SK-N-MC (cell line): ENCODE results near the gene CHRND.

Experiments used
- DNase-seq: peaks from one replicate; pipeline ENCODE4 v3.0.0-alpha.2; 2011; ENCODE audit warnings: low read depth, low spot score
- H3K27ac ChIP-seq: fragments of 200-600 bp; sonication (generic); 2 replicates; pipeline ENCODE4 v1.5.1; 2016; ENCODE audit warnings: mixed run types
- H3K36me3 ChIP-seq: fragments of 200-600 bp; sonication (generic); 2 replicates; pipeline ENCODE4 v1.6.1; 2017; ENCODE audit warnings: antibody characterized with exemption, low read length, mixed read lengths; ENCODE audit not compliant: insufficient read depth
- H3K4me3 ChIP-seq: fragments of 200-600 bp; sonication (generic); 2 replicates; pipeline ENCODE4 v1.5.1; 2016
- H3K9ac ChIP-seq: fragments of 200-600 bp; sonication (generic); 2 replicates; pipeline ENCODE4 v1.8.0; 2017; ENCODE audit warnings: mixed run types, mixed read lengths; ENCODE audit not compliant: insufficient read length
- H3K9me3 ChIP-seq: fragments of 200-600 bp; sonication (generic); 2 replicates; pipeline ENCODE4 v1.6.1; 2017; ENCODE audit warnings: low read depth, mild to moderate bottlenecking, antibody characterized with exemption, low read length, moderate library complexity, mixed read lengths
- EZH2 ChIP-seq: fragments of 200-600 bp; sonication (generic); IDR thresholded peaks from one replicate; pipeline ENCODE4 v1.6.1; 2017; ENCODE audit warnings: antibody characterized with exemption
- FOXP2 ChIP-seq: optimal IDR thresholded peaks from 2 replicates; pipeline ENCODE3; 2011; ENCODE audit warnings: mild to moderate bottlenecking, moderate library complexity; ENCODE audit not compliant: insufficient read depth; ENCODE audit errors: extremely low read length, control extremely low read depth
- POLR2AphosphoS5 ChIP-seq: IDR thresholded peaks from 2 replicates; pipeline ENCODE4 v1.6.1; 2012; ENCODE audit warnings: mild to moderate bottlenecking, low read depth, low read length, borderline replicate concordance

The CHRND gene

GRCh38 chr2:232534940-232535651 lies 9.1 kb downstream of the CHRND start:
- Histone ChIP-seq H3K36me3 (no peaks in the 10 kb centered on the region), H3K4me3 (no peak overlapping the region), H3K9ac (no peak overlapping the region), H3K27ac (no peak overlapping the region), H3K9me3 (no peaks in the 10 kb centered on the region)
- no peak for DNase-seq
- TF ChIP-seq FOXP2: no peak
- no peak for TF ChIP-seq EZH2
- TF ChIP-seq POLR2AphosphoS5: no peak

- H3K4me3 ChIP-seq: no peak overlapping the region
- H3K36me3 ChIP-seq: no peaks in the 10 kb centered on the region
- no peak overlapping the region for H3K27ac ChIP-seq
- no peak for DNase-seq
- TF ChIP-seq EZH2 (no peak), POLR2AphosphoS5 (no peak), FOXP2 (no peak)
- no peak overlapping the region for H3K9ac ChIP-seq
- H3K9me3 ChIP-seq: no peaks in the 10 kb centered on the region
Observed at GRCh38 chr2:232535761-232536530, 10.0 kb downstream of the CHRND start.

- no peaks in the 10 kb centered on the region for H3K9me3 ChIP-seq
- no peak overlapping the region for H3K9ac ChIP-seq
- H3K4me3 ChIP-seq: no peak overlapping the region
- H3K36me3 ChIP-seq: no peaks in the 10 kb centered on the region
- TF ChIP-seq POLR2AphosphoS5 (no peak), FOXP2 (no peak), EZH2 (no peak)
- H3K27ac ChIP-seq: no peak overlapping the region
- DNase-seq: no peak
Observed at GRCh38 chr2:232537079-232537478, 11.1 kb downstream of the CHRND start.

- no peaks in the 10 kb centered on the region for H3K36me3 ChIP-seq
- H3K9me3 ChIP-seq: no peaks in the 10 kb centered on the region
- TF ChIP-seq EZH2 (no peak), POLR2AphosphoS5 (no peak), FOXP2 (no peak)
- no peak overlapping the region for H3K4me3 ChIP-seq
- no peak overlapping the region for H3K9ac ChIP-seq
- DNase-seq: no peak
- H3K27ac ChIP-seq: no peak overlapping the region
Observed at GRCh38 chr2:232537499-232537898, 11.5 kb downstream of the CHRND start.

- no peak for DNase-seq
- Histone ChIP-seq H3K36me3 (no peaks in the 10 kb centered on the region), H3K9ac (no peak overlapping the region), H3K9me3 (no peaks in the 10 kb centered on the region), H3K27ac (no peak overlapping the region), H3K4me3 (no peak overlapping the region)
- TF ChIP-seq FOXP2: no peak
- no peak for TF ChIP-seq EZH2
- no peak for TF ChIP-seq POLR2AphosphoS5
Observed at GRCh38 chr2:232538671-232539070, 12.7 kb downstream of the CHRND start.

- H3K9ac ChIP-seq: no peak within 1 kb of the TSS
- H3K27ac ChIP-seq: no peak within 1 kb of the TSS
- H3K36me3 ChIP-seq: no peaks in the 10 kb centered on the region
- no peak for DNase-seq
- H3K4me3 ChIP-seq: no peak within 1 kb of the TSS
- TF ChIP-seq FOXP2 (no peak), EZH2 (no peak), POLR2AphosphoS5 (no peak)
- H3K9me3 ChIP-seq: no peaks in the 10 kb centered on the region
Observed at GRCh38 chr2:232539298-232540231, 13.6 kb downstream of the CHRND start, which contains the start of gene CHRNG. CHRNG (plus strand) TSS chr2:232539692; CDS start chr2:232539748, 56 bp downstream.

GRCh38 chr2:232540441-232541041 lies 14.6 kb downstream of the CHRND start:
- no peak overlapping the region for H3K9ac ChIP-seq
- no peak overlapping the region for H3K4me3 ChIP-seq
- H3K36me3 ChIP-seq: no peaks in the 10 kb centered on the region; the same call in 1 of the 2 replicates
- no peak overlapping the region for H3K27ac ChIP-seq
- TF ChIP-seq FOXP2 (no peak), EZH2 (no peak), POLR2AphosphoS5 (no peak)
- DNase-seq: no peak
- H3K9me3 ChIP-seq: no peaks in the 10 kb centered on the region
